ENCODE results near the gene OR7D2. TPM values are rescaled to one million over a fixed set of nuclear protein-coding genes. Genes with fewer than 3 reads are reported as not detected.
A peak's percentile ranks its signal among the peaks of the same experiment; 100 is the strongest.

The OR7D2 gene
- total RNA-seq, 1 experiment from 2014 or later, result not detected

GRCh38 chr19:9205501-9206113 is 26.8 kb downstream of the OR7D2 start:
- peak; percentile 55 for DNase-seq (ENCODE audit: low read depth)

- DNase-seq (ENCODE audit: low read depth), result no peak
Observed at GRCh38 chr19:9219489-9219888, 40.7 kb downstream of the OR7D2 start, which contains the start of gene OR7D4. Gene OR7D4 (minus strand): TSS chr19:9219589. CDS start chr19:9214837, 4,752 bp downstream.

Other genes starting within 250 kb of the OR7D2 start
- gene MUC16, start 168.6 kb upstream of the OR7D2 start, total RNA-seq (2014; rRNA removed; shearing (Covaris generic)), result not detected in 2 replicates
- gene OR1M1, start 91.9 kb upstream of the OR7D2 start, total RNA-seq (2014; rRNA removed; shearing (Covaris generic)), result not detected in 2 replicates
- gene OR7G2, start 71.5 kb upstream of the OR7D2 start, total RNA-seq (2014; rRNA removed; shearing (Covaris generic)), result not detected in 2 replicates
- gene OR7G1, start 63.2 kb upstream of the OR7D2 start, total RNA-seq (2014; rRNA removed; shearing (Covaris generic)), result not detected in 2 replicates
- not detected in 2 replicates for gene OR7G3, start 52.0 kb upstream of the OR7D2 start, total RNA-seq (2014; rRNA removed; shearing (Covaris generic))
- gene ZNF317, start 38.6 kb upstream of the OR7D2 start, total RNA-seq (2014; rRNA removed; shearing (Covaris generic)), result 15.7 and 22.9 TPM in 2 replicates
- not detected in 2 replicates for gene OR7D4, start 40.6 kb downstream of the OR7D2 start, total RNA-seq (2014; rRNA removed; shearing (Covaris generic))
- not detected in 2 replicates for gene OR7E24, start 72.0 kb downstream of the OR7D2 start, total RNA-seq (2014; rRNA removed; shearing (Covaris generic))
- gene ZNF699, start 130.9 kb downstream of the OR7D2 start, total RNA-seq (2014; rRNA removed; shearing (Covaris generic)), result 6.9 and 14.7 TPM in 2 replicates
- 13.5 and 15.4 TPM in 2 replicates for gene ZNF559, start 145.2 kb downstream of the OR7D2 start, total RNA-seq (2014; rRNA removed; shearing (Covaris generic))
- 0.09 and 0.69 TPM in 2 replicates for gene ZNF177, start 184.0 kb downstream of the OR7D2 start, total RNA-seq (2014; rRNA removed; shearing (Covaris generic))